Sigmoid colon (tissue), 7 donors: Measurements from ENCODE around the gene CRYGN. TPM values are rescaled to one million over a fixed set of nuclear protein-coding genes. Genes with fewer than 3 reads are reported as not detected.

Source experiments
- DNase-seq: peaks from one replicate; pipeline ENCODE4 v3.0.0-alpha.2; 2019
- H3K27ac ChIP-seq, 4 donors: fragments of 200-600 bp; sonication (generic); one replicate each; pipeline ENCODE4 v1.5.1; 2016 to 2019; ENCODE audit warnings: mild to moderate bottlenecking in 1 of 4
- H3K27me3 ChIP-seq, 3 donors: fragments of 200-600 bp; sonication (generic); one replicate each; pipeline ENCODE4 v1.5.1; 2019; ENCODE audit warnings: mild to moderate bottlenecking in 1 of 3
- H3K36me3 ChIP-seq, 4 donors: fragments of 200-600 bp; sonication (generic); one replicate each; pipeline ENCODE4 v1.5.1; 2016 to 2019
- H3K4me1 ChIP-seq, 4 donors: fragments of 200-600 bp; sonication (generic); one replicate each; pipeline ENCODE4 v1.5.1; 2017 to 2019
- H3K4me3 ChIP-seq, 4 donors: fragments of 200-600 bp; sonication (generic); one replicate each; pipeline ENCODE4 v1.5.1; 2017 to 2019; ENCODE audit warnings: mild to moderate bottlenecking in 2 of 4, moderate library complexity in 1 of 4
- H3K9me3 ChIP-seq, 4 donors: fragments of 200-600 bp in 3 of 4; sonication (generic) in 3 of 4; one replicate each; pipeline versions ENCODE4 v1.5.1 to v1.6.1; 2013 to 2019
- EP300 ChIP-seq, 4 donors: sonication (generic); formaldehyde crosslinking; IDR thresholded peaks; one replicate each; pipeline ENCODE4 v1.6.1; 2017; ENCODE audit warnings: antibody characterized with exemption in 4 of 4
- POLR2A ChIP-seq, 2 donors: fragments of 450-650 bp; IDR thresholded peaks; one replicate each; pipeline ENCODE4 v1.6.1; 2016; ENCODE audit warnings: antibody characterized with exemption in 2 of 2, mild to moderate bottlenecking in 2 of 2, moderate library complexity in 2 of 2
- POLR2AphosphoS5 ChIP-seq, 4 donors: sonication (generic); formaldehyde crosslinking; IDR thresholded peaks; one replicate each; pipeline ENCODE4 v1.6.1; 2017; ENCODE audit warnings: antibody characterized with exemption in 4 of 4
- WGBS, 2 donors: extraction: QIAGEN DNeasy Blood & Tissue Kit; methylation state at CpG; one replicate each; pipeline ENCODE4 v1.1.7; 2013; 5-methylcytosine and 5-hydroxymethylcytosine counted together
- intact Hi-C: fragments of 100-400 bp; cut with DNase I; formaldehyde crosslinking; loops from one replicate; pipeline ENCODE4 v1.15.1; 2023
- polyA plus RNA-seq, 3 donors: library from polyadenylated mRNA; stranded (reverse); fragments of 200-250 nt; gene quantifications; one replicate each; pipeline ENCODE4 v1.2.3, GENCODE V29; 2013
- total RNA-seq, 4 donors: library from RNA; depleted of rRNA; stranded (reverse); fragments of >200 nt; gene quantifications; one replicate each; pipeline ENCODE4 v1.1.0, GENCODE V29; 2016
- TF ChIP-seq, protein P1 (sequence below), 4 experiments: fragments of 450-650 bp in 3 of 4; fragments of 200-600 bp in 1 of 4; IDR thresholded peaks; one replicate each; pipeline ENCODE4 v1.5.1; 2016 to 2019; ENCODE audit warnings: antibody characterized with exemption in 4 of 4, mild to moderate bottlenecking in 3 of 4, moderate library complexity in 2 of 4
- donor health status: healthy with polysubstance abuse.
- donor health status: Bipolar disorder and iron deficiency.
- donor health status: healthy.

The CRYGN gene
- total and polyA plus RNA-seq, 7 donors: 0.17 to 1.8 (median 0.99) TPM; not detected in 3

DNA sequence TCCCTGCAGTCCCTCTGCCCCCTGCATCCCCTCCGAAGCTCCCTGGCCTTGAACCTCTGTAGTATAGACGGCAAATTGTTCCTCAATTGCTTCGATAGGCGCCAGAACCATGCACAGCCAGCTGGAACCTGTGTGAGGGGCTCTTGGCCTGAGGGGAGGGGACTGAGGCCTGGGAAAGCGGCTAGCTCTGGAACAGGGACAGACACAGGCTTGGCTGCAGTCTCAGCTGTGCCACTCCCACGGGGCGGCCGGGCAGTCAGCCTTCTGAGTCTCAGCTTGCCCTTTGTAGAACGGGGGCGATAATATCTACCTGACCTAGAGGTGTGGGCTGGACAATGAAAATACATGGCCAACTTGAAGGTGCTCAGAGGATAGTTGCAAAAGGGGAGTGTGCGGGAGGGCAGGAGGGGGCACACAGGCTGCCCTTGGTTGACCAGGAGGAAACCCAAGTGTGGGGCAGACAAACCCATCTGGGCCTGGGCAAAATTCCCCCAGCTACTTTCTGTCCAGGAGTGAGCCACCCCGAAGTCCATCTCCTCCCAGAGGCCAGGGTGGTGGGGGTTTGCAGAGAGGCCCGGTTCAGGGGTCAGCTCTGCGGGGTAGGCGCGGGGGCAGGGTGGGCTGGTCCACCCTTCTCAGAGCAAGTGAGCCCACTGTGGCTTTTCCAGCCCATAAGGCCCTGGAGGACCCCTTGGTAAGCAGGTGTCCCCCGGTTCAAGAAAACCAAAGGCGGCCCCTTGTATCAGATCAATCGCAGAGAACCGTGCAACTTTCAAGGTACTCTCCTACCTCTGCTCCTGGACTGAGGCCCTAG is 4.6 kb downstream of the CRYGN start:
- WGBS, 2 donors: 88 to 92% methylated on average over 20 of the region's 20 CpGs
- Histone ChIP-seq H3K36me3 (no peaks in the 10 kb centered on the region), H3K27me3 (peaks cover 0 to 8% (median 0%) of the 10 kb centered on the region in 3 donors), H3K27ac (peak overlapping the region in 3 of 4 donors; percentile 51 to 80 (median 75)), H3K9me3 (no peaks in the 10 kb centered on the region), H3K4me3 (no peak overlapping the region), H3K4me1 (peaks cover 0 to 34% (median 28%) of the 10 kb centered on the region in 4 donors)
- peak; percentile 51 for DNase-seq
- TF ChIP-seq POLR2A (IDR thresholded peaks at IDR 0.05) (no peak), EP300 (IDR thresholded peaks at IDR 0.05) (no peak), POLR2AphosphoS5 (IDR thresholded peaks at IDR 0.05) (no peak)
- TF ChIP-seq, protein P1, sequence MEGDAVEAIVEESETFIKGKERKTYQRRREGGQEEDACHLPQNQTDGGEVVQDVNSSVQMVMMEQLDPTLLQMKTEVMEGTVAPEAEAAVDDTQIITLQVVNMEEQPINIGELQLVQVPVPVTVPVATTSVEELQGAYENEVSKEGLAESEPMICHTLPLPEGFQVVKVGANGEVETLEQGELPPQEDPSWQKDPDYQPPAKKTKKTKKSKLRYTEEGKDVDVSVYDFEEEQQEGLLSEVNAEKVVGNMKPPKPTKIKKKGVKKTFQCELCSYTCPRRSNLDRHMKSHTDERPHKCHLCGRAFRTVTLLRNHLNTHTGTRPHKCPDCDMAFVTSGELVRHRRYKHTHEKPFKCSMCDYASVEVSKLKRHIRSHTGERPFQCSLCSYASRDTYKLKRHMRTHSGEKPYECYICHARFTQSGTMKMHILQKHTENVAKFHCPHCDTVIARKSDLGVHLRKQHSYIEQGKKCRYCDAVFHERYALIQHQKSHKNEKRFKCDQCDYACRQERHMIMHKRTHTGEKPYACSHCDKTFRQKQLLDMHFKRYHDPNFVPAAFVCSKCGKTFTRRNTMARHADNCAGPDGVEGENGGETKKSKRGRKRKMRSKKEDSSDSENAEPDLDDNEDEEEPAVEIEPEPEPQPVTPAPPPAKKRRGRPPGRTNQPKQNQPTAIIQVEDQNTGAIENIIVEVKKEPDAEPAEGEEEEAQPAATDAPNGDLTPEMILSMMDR (IDR thresholded peaks at IDR 0.05): no peak
- intact Hi-C loops: no loop called here

DNA sequence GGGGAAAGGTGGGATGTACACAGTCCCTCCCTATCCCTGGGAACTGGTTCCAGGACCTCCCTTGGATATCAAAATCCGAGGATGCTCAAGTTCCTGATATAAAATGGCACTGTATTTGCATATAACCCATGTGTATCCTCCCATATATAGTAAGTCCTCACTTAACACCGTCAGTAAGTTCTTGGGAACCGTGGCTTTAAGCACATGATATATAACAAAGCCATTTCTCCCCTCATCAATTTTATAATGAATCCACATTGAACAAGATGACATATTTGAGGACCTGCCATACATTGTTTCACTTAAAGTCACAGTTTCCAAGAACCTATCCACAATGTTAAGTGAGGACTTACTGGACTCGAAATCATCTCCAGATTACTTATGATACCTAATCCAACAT is 5.4 kb downstream of the CRYGN start:
- DNase-seq: no peak
- WGBS, 2 donors: 79 to 88% methylated on average over 4 of the region's 4 CpGs
- Histone ChIP-seq H3K9me3 (no peaks in the 10 kb centered on the region), H3K36me3 (no peaks in the 10 kb centered on the region), H3K27ac (no peak overlapping the region), H3K4me3 (no peak overlapping the region), H3K4me1 (peaks cover 0 to 33% (median 22%) of the 10 kb centered on the region in 4 donors), H3K27me3 (peaks cover 0 to 2% (median 0%) of the 10 kb centered on the region in 3 donors)
- intact Hi-C loops: no loop called here
- TF ChIP-seq EP300 (IDR thresholded peaks at IDR 0.05) (no peak), POLR2A (IDR thresholded peaks at IDR 0.05) (no peak), POLR2AphosphoS5 (IDR thresholded peaks at IDR 0.05) (no peak)
- TF ChIP-seq, protein P1 (IDR thresholded peaks at IDR 0.05): no peak

DNA sequence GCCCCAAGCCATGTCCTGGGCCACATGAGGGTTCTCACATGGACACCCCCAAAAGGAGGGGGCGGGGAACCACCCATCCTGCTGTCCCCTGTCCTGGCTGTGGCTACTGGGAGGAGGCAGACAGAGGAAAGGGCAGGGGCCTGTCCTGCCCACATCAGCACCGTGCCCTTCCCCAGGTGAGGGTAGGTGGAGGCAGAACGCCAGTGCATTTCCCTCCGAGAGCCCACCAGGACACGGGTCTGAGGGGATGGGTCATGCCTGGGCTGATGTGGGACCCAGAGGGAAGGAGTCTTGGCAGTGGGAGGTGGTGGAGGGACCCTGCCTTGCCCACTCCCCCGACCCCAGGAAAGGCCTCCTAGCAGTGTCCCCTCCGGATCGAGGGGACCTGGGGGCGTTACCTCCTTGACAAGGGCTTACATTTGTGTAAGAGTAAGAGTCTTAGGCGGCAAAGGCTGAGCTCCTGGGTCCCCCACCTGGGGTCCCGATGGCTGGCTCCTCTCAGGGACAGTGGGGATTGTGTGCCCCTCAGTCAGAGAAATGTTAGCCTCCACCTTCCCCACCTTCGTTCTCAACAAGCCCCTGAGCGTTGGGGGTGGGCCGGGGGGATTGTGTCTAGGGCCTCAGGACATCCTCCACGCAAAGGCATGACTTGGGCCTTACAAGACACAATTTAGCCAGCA is 6.1 kb downstream of the CRYGN start:
- no peak overlapping the region for H3K4me3 ChIP-seq
- no peaks in the 10 kb centered on the region for H3K9me3 ChIP-seq
- no peaks in the 10 kb centered on the region for H3K27me3 ChIP-seq
- TF ChIP-seq POLR2AphosphoS5 (IDR thresholded peaks at IDR 0.05) (no peak), EP300 (IDR thresholded peaks at IDR 0.05) (no peak), POLR2A (IDR thresholded peaks at IDR 0.05) (no peak)
- TF ChIP-seq, protein P1 (IDR thresholded peaks at IDR 0.05): no peak
- peak; percentile 58 for DNase-seq
- 87 to 94% methylated on average over 15 of the region's 15 CpGs for WGBS, 2 donors
- intact Hi-C loops: no loop called here
- H3K36me3 ChIP-seq: no peaks in the 10 kb centered on the region
- H3K4me1 ChIP-seq: peaks cover 0 to 32% (median 22%) of the 10 kb centered on the region in 4 donors
- H3K27ac ChIP-seq: no peak overlapping the region

DNA sequence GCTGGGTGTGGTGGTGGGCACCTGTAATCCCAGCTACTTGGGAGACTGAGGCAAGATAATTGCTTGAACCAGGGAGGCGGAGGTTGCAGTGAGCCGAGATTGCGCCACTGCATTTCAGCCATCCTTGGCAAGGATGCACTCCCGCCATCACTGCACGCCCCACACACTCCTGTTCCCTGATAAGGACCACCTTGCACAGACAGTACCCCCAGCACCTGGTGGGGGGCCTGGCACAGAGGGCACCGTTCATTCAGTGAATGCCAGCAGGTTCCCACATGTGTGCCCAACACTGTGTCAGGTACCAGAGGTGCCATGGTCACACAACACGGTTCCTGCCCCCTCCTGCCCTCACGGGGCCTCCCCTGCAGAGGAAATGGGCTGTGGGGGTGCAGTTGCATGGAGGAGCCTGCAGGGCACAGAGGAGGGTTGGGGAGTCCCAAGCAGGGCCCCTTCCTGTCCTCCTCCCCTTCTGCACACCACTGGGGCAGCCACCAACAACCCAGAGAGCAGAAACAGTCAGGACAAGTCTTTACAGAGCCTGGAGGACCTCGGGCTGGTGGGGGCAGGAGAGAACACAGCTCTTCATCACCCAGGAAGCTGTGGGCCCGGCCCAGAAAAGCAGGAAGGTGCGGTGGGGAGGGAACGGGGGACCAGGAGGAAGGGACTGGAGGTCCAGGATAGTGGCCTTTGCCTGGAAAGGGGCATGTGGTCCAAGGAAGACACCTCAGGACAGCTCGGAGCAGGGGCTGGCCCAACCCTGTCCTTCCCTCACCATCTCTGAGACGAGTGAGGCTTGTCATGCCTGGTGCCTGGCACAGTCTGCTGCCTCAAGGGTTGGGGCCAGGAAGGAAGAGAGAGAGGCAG is 7.1 kb downstream of the CRYGN start:
- no peak overlapping the region for H3K27ac ChIP-seq
- H3K27me3 ChIP-seq: no peaks in the 10 kb centered on the region
- H3K9me3 ChIP-seq: no peaks in the 10 kb centered on the region
- whole genome bisulfite sequencing, 2 donors: 64 to 73% methylated on average over 14 of the region's 14 CpGs
- intact Hi-C loops: no loop called here
- H3K36me3 ChIP-seq: no peaks in the 10 kb centered on the region
- no peak overlapping the region for H3K4me3 ChIP-seq
- peaks cover 0 to 38% (median 26%) of the 10 kb centered on the region in 4 donors for H3K4me1 ChIP-seq
- TF ChIP-seq EP300 (IDR thresholded peaks at IDR 0.05) (no peak), POLR2A (IDR thresholded peaks at IDR 0.05) (no peak), POLR2AphosphoS5 (IDR thresholded peaks at IDR 0.05) (no peak)
- TF ChIP-seq, protein P1 (IDR thresholded peaks at IDR 0.05): no peak
- peak; percentile 60 for DNase-seq
